ENCODE data around the gene RAB11FIP4.
"Not testable (repeated sequence)": the region's sequence is repeated elsewhere in the genome, so short reads cannot be mapped to it uniquely, and the experiment has no call there.

Gene RAB11FIP4, protein sequence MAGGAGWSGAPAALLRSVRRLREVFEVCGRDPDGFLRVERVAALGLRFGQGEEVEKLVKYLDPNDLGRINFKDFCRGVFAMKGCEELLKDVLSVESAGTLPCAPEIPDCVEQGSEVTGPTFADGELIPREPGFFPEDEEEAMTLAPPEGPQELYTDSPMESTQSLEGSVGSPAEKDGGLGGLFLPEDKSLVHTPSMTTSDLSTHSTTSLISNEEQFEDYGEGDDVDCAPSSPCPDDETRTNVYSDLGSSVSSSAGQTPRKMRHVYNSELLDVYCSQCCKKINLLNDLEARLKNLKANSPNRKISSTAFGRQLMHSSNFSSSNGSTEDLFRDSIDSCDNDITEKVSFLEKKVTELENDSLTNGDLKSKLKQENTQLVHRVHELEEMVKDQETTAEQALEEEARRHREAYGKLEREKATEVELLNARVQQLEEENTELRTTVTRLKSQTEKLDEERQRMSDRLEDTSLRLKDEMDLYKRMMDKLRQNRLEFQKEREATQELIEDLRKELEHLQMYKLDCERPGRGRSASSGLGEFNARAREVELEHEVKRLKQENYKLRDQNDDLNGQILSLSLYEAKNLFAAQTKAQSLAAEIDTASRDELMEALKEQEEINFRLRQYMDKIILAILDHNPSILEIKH

DNA sequence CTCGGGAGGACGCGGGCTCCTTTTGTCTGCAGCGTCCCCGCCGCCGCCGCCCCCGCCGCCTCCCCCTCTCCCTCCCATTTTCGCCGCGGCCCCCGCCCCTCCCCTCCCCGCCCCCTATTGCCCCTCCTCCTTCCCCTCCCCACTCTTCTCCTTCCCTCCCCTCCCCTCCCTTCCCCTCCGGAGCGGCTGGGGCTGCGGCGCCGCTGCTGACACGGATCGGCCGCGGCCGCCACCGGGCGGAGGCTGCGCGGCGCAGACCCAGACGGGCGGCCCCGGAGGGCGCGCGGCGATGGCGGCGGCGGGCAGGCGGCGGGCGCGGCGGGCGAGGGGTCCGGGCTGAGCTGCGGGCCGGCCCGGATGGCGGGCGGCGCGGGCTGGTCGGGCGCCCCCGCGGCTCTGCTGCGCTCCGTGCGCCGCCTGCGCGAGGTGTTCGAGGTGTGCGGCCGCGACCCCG lies at the start of gene RAB11FIP4:
Gene RAB11FIP4, plus strand, starts transcription at position 180 of the 454 bp plus-strand sequence. Its CDS starts 178 bp downstream, at position 358.
- no peak for DNase-seq (ENCODE audit: low read depth in 2 of 2)

DNA sequence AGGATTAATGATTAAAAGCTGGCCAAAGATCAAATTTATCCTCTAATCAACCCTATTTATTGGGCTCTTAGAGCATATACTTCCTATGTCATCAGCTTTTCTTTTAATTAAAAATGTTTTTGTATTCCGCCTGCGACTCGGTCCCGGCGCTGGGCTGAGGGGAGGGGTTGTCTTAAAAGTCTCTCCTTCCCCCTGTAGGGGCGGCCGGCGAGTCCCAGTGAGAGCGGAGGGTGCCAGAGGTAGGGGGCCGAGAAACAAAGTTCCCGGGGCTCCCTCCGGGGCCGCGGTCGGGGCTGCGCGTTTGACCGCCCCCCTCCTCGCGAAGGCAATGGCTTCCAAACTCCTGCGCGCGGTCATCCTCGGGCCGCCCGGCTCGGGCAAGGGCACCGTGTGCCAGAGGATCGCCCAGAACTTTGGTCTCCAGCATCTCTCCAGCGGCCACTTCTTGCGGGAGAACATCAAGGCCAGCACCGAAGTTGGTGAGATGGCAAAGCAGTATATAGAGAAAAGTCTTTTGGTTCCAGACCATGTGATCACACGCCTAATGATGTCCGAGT lies 46.2 kb upstream of the RAB11FIP4 start:
- DNase-seq (ENCODE audit: low read depth in 2 of 2) = not testable (repeated sequence)

DNA sequence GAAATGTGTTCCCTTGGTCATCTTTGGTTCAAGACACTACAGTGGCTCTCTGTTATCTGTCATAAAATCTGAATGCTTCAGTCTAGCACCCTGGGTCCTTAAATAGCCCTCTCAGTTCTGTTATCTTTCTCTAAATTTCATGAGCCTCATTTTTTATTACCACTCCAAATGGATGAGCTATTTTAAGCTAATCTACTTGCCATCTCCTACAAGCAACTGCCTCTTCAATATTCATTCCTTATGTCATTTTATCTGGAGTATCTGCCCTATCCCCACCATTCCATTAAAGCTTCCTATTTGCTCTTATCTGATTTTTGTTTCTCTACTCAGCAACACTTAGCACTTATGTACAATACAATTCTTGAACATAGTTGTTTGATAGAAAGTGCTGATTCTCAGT lies 42.0 kb upstream of the RAB11FIP4 start:
- no peak for DNase-seq (ENCODE audit: low read depth in 2 of 2)

DNA sequence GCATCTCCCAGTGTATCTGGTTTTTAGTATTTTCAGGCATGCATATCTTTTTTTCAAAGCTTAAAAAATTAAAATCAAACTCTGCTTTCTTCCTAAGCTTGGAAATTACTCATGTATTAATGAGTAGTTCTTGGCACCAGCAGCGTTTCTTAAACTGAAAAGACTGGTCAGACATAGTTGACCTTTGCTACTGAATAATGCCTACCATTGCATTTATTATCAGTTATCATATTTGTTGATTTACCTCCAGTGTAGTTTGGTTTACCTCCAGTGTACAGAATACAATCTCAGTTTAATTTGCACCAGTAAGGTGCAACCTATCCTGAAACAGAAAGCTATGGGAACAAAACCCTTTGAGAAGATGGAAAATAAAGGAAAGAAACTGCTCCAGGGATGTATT lies 35.5 kb upstream of the RAB11FIP4 start:
- DNase-seq (ENCODE audit: low read depth in 2 of 2) = no peak

DNA sequence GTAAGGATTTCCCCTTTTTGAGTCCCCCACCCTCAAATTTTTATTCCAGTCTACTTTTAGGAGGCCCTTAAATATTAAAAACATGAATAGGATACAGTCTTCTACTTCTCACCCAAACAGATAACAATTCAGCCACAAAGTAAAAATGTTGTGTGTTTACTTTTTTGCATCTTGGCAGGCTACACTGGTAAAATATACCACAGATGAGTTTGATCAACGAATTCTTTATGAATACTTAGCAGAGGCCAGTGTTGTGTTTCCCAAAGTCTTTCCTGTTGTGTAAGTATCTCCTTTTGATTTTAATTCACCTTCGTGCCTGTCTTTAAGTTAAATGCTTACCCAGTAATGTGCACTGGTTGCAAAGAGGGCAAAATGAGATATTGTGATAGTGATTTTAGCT lies 34.4 kb upstream of the RAB11FIP4 start:
- no peak for DNase-seq (ENCODE audit: low read depth in 2 of 2)

DNA sequence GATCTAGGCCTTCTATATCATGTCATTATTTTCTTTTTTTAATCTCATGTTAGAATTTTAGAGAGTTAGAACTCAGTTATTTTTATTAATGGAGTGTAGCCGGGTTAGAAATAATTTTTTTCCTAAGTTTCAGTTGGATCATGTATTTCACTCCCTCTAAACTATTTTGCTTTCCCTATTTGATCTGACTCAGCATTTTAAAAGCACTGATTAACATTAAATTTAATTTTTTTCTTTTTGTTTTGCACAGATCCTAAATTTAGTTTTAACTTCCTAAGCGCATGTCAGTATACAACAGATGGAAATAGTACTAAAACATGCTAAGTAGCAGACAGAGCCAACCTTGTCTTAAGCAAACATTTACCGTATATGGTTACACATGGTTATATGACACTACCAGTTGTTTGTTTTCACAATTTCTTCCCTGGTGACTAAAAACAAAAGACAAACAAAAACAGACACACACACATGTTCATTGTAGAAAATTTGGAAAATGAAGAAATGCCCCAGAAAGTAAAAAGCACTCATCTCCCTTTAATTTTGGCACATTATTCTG lies 33.6 kb upstream of the RAB11FIP4 start:
- no peak for DNase-seq (ENCODE audit: low read depth in 2 of 2)

DNA sequence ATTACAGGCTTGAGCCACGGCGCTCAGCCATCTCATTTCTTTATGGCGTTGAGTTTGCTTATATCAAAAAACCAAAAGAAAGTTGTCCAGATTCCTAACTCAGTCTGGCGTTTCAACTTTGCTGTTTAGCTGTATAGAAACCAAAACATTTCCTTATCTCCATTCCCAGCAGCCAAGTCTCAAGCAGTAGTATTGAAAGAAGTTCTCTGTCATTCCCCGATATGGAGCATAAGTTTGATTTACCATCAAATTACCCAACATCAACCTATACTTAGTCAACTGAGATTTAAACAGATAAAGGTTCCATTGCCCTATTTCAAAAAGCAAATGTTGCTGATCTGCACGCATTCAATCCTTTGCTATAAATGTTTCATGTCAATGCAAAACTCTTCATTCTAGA lies 27.5 kb upstream of the RAB11FIP4 start:
- DNase-seq (ENCODE audit: low read depth in 2 of 2) = no peak

DNA sequence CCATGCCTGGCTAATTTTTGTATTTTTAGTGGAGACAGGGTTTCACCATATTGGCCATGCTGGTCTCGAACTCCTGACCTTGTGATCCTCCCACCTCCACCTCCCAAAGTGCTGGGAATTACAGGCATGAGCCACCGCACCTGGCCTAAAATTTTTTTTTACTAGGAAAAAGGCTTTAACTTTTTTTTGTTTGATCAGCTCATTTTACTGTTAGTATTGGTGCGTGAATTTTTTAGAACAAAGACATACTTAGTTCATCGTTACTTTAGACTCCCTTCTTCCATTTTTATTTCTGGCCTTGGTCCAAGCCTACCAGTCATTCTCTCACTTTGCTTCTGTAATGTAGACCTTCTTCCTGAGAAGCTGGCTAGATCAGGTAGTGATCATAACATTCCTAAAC lies 25.4 kb upstream of the RAB11FIP4 start:
- no peak for DNase-seq (ENCODE audit: low read depth in 2 of 2)

DNA sequence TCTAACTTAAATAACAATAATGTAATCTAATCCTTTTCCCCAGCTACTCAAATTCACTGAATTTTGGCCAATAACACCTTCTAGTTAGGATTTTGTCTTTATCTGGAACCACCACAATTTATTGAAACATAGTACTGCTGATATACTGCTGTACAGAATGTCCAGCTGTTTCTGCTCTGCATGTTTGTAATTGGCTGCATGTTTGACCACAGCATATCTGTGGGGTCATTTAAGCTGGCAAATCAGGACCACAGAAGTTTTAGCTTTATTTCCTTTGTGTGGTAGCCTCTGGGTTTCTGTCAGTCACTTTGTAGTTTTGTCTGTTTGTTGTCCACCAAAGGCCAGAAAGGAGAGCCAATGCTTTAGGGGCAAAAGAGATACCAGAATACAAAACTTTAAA lies 22.2 kb upstream of the RAB11FIP4 start:
- DNase-seq (ENCODE audit: low read depth in 2 of 2) = no peak

DNA sequence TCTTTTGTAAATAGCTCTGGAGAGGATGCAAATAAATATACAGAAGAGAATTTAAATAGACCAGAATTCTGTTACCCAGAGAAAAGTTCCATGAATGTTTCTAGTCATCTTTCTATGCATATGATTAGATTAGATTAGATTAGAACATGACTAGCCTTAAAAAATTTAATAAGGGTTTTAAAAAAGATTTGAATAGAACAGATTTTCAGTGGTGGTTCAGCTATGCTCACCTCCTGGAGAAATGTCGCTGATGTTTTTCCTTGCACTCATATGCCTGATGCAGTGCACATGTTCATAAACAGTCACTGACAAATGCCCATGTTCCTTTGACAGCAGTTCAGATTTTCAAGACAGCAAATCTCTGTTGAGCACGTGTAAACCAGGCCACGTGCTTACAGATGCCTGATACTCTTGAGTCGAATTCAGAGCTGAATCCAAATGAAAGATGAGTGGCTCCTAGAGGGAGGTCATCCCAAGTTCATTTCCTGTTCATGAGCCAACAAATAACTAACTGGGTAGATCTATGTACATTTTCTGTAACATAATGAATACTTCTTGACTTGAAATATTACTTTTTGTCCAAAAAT lies 19.9 kb upstream of the RAB11FIP4 start:
- no peak for DNase-seq (ENCODE audit: low read depth in 2 of 2)

DNA sequence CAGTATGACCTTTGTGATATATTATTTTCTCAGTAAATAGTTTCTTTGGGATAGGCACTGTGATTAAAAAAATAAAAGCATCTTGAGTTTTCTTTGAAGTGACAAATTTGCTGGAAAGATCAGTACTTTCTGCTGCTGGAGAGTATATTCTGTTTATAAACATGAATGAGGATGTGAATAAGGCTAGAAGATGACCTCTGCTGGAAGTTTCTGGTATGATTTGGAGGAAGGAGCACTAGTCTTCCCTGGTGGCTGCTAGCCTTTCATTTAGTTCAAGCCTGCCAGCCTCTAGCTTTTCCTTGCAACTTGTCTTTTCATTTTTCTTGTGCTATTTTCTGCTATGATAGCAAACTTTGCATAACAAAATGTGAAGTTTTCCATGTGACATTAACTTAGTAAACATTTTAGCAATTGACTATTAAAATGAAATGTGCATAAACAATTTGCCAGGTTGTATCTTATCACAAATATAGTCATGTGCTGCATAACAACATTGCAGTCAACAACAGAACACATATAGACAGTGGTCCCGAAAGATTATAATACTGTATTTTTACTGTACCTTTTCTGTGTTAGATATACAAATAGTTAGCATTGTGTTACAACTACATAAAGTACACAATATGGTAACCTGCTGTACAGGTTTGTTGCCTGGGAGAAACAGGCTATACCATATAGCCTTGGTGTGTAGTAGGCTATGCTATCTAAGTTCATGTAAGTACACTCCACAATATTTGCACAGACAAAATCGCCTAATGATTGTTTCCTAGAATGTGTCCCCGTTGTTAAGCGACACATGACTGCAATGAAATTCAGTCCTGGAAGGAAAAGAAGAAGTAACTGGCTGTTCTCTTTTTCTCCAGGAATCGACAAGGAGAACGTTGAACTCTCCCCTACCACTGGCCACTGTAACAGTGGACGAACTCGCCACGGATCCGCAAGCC lies 18.1 kb upstream of the RAB11FIP4 start:
- no peak for DNase-seq (ENCODE audit: low read depth in 2 of 2)

DNA sequence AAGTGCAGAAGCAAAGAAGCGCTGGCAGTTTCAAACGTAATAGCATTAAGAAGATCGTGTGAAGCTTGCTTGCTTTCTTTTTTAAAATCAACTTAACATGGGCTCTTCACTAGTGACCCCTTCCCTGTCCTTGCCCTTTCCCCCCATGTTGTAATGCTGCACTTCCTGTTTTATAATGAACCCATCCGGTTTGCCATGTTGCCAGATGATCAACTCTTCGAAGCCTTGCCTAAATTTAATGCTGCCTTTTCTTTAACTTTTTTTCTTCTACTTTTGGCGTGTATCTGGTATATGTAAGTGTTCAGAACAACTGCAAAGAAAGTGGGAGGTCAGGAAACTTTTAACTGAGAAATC lies 17.4 kb upstream of the RAB11FIP4 start:
- DNase-seq (ENCODE audit: low read depth in 2 of 2) = no peak

DNA sequence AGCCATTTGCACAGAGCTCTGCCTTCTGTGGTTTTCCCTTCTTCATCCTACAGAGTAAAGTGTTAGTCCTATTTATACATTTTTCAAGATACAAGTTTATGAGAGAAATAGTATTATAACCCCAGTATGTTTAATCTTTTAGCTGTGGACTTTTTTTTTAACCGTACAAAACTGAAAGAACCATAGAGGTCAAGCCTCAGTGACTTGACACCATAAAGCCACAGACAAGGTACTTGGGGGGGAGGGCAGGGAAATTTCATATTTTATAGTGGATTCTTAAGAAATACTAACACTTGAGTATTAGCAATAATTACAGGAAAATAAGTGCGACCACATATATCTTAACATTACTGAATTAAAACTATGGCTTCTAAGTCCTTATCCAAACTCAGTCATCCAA lies 17.0 kb upstream of the RAB11FIP4 start:
- DNase-seq (ENCODE audit: low read depth in 2 of 2) = no peak

DNA sequence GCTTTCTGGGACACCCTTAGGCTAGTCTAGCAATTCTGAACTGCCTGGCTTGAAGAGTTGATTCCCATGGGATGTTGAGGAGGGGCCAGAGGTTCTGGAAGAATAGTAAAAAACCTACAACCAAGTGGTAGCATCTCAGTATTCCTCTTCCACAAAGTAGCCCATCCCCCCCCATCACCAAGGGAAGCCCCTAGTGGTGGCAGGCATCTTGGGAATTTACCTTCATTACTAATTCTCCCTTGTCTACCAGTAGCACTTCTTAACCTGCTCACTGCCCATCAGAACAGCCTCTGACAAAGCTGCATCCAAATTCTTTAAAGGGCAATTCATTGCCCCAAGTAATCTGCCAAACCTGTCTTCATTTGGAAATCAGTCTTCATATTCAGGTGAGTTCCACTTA lies 12.8 kb upstream of the RAB11FIP4 start:
- DNase-seq (ENCODE audit: low read depth in 2 of 2) = no peak

DNA sequence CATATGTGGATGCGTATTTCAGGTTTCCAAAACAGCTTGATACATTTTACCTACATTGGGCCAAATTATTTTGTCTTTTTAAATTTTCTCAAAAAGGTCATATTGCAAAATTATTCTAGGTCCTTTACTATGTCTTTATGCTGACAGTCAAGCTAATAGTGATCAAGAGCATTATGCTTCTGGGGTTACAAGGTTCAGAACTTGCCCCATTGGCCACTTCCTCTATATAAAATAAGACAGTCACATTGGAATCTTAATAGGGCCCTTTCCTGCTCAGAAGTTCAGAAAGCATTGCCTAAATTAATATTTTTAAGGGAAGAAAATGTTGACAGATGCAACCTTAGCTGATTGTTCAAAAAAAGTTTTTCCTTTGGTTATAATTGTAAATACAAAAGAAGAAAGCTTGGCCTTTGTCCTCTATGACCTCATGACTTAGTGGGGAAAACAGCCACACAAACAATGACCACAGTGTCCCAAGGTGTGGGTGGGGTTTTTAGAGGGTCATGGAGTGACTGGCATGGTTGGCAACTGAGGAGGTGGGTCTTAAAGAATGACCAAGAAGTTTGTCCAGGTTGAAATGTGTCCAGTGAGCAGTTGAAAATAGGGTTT lies 11.8 kb upstream of the RAB11FIP4 start:
- no peak for DNase-seq (ENCODE audit: low read depth in 2 of 2)

DNA sequence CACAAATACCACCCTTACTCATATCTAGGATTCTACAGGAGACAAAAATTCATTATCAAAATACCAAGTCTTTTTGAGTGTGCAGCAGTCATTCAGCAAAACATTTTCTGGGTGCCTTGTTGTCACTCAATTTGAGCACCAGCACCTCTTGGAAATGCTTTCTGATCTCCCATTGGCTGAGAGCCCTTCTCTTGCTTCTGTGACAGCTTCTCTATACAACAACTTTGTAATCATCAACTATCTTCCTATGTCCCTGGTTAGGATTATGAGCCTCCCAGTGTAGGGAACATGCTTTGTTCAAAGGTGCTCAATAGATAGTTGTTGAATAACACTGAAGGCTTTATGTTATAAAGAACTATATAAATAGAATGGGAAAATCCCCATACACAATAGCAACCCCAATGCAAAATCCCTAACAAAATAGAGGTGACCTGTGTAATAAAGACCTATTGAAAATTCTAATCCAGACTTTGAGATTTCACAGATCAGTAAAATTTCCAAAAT lies 10.3 kb upstream of the RAB11FIP4 start:
- DNase-seq (ENCODE audit: low read depth in 2 of 2) = no peak

DNA sequence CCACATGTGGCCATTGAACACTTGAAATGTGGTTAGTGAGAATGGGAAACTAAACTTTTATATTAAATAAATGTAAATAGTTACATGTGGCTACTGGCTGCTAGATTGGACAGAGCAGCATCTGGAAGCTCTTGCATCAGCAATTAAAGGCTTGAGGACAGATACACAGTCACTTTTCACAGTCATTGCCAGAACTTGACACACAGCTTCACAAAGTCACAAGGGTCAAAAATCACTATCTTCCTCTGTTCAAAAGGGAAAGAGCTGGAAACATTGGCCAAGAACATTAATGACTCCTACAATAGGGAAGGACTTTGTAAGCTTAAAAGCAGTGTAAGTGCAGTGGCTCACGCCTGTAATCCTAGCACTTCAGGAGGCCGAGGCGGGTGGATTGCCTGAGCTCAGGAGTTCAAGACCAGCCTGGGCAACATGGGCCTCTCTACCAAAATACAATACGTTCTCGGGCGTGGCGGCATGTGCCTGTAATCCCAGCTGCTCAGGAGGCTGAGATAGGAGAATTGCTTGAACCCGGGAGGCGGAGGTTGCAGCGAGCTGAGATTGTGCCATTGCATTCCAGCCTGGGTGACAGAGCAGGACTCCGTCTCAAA lies 8.7 kb upstream of the RAB11FIP4 start:
- DNase-seq (ENCODE audit: low read depth in 2 of 2) = not testable (repeated sequence)

DNA sequence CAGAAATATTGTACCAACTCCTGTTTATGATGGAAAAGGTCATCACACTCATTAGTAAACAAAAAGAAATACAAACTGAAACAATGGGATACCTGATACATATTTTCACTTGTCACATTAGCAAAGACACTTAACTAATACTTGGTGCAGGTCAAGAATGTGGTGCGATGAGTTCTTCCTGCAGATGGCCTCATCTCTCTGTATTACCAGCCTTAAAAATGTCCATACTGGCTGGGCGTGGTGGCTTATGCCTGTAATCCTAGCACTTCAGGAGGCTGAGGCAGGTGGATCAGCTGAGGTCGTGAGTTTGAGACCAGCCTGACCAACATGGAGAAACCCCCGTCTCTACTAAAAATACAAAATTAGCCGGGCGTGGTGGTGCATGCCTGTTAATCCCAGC lies 8.0 kb upstream of the RAB11FIP4 start:
- not testable (repeated sequence) for DNase-seq (ENCODE audit: low read depth in 2 of 2)

DNA sequence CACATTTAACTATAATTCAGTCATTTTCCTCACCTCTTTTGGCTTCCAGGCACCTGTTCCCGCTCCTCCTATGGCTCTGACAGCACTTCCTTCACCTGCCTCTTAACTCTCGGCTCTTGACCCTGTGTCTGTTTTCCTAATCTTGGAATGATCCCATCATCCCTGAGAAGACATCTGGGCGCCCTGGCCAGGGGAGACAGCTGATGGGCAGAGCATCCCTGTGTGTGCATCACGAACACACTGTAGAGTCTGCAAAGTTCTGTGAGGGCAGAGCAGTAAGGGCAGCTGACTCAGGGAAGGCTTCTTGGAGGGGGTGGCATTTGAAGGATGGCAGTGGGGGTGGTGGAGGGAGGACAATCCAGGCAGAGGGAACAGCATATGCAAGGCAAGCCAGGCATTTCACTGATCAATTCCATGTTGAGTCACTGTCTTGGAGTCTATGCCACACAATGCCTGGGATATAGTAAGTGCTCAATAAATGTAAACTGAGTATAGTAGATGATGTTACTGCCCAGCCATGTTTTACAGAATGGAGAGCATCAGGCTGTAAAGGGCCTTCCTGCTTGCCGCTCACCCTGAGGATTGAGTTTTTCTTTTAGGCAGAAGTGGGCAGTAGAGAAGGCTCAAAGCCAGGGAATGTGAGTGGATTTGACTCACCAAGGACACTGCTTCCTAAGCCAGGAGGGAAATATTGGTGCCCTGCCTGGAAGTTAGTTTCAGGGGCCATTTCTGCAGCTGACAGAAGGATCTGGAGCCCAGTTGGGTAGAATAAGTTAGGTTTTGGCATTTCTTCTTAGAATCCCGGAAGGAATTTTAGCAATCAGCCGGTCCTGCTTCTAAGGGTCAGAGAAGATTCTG lies 5.8 kb upstream of the RAB11FIP4 start:
- DNase-seq (ENCODE audit: low read depth in 2 of 2) = no peak
